ENCODE measurements around the gene CHD9. TPM values are rescaled to one million over a fixed set of nuclear protein-coding genes. Genes with fewer than 3 reads are reported as not detected.

The CHD9 gene
- total and polyA plus RNA-seq, 9 of the 15 experiments (the other 6 are each of a cell fraction or from before 2014, with no cell fraction given) = 29.0 to 69.3 (median 40.6) TPM

DNA sequence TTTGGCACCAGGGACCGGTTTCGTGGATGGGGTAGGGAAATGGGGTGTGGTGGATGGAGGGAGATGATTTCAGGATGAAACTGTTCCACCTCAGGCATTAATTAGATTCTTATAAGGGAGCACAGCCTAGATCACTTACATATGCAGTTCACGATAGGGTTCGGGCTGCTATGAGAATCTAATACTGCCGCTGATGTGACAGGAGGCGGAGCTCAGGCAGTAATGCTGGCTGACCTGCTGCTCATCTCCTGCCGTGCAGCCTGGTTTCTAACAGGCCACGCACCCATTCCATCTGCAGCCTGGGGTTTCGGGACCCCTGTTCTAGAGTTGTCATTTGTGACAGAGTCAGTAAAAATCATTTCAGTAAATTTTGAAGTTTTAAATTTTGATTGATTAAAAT, 99.7 kb downstream of the CHD9 start:
- Histone ChIP-seq H4K20me1 (replicated peaks; ENCODE audit: control insufficient read depth, insufficient read depth, low read length) (no peaks in the 10 kb centered on the region), H3K9me3 (replicated peaks; ENCODE audit: control insufficient read depth, insufficient read depth, low read depth, low read length) (no peaks in the 10 kb centered on the region; the same call in 1 of the 2 replicates), H3K36me3 (ENCODE audit: control insufficient read depth, insufficient read depth, low read length) (peaks cover 25% of the 10 kb centered on the region), H3K4me3 (no peak overlapping the region), H2AFZ (ENCODE audit: low read depth, low read length) (no peak overlapping the region), H3K4me2 (ENCODE audit: insufficient read depth, low read length) (no peak overlapping the region), H3K27ac (ENCODE audit: extremely low read depth, low read depth, low read length) (no peak overlapping the region), H3K9me1 (ENCODE audit: control insufficient read depth, insufficient read depth, low read length) (no peaks in the 10 kb centered on the region), H3K9ac (ENCODE audit: insufficient read depth in 1 of 2, low read depth in 2 of 2, low read length in 2 of 2) (peak overlapping the region in 1 of 2 experiments; percentile 65; a peak in 1 of 4 replicates), H3K27me3 (ENCODE audit: control insufficient read depth in 2 of 2, insufficient read depth in 2 of 2, low read length in 2 of 2) (no peaks in the 10 kb centered on the region), H3K4me1 (replicated peaks in 1 of 2; ENCODE audit: control insufficient read depth in 2 of 2, insufficient read depth in 2 of 2, low read length in 2 of 2) (no peaks in the 10 kb centered on the region), H3K79me2 (ENCODE audit: control insufficient read depth, insufficient read depth, low read length) (peaks cover 64% of the 10 kb centered on the region)
- POLR2A ChIA-PET = interaction anchor here (0.6 to 1.5 kb wide), 3 partner anchors 10 to 113 kb away, joined by 3 to 7 read pairs (median 3); no protein-coding TSS in a partner anchor
- FAIRE-seq = no peak
- intact Hi-C loops (cut with micrococcal nuclease) (no loop called here), in situ Hi-C loops (cut with MboI) (no loop called here)
- CTCF ChIA-PET (ENCODE audit: low intra/inter-chr PET ratio) = no interaction called here
- DNase-seq (ENCODE audit: extremely low read depth in 1 of 4, low spot score in 3 of 4) = no peak
- BruUV-seq (replicated peaks) = no TSS peak
- WGBS (ENCODE audit: insufficient coverage, low coverage, missing lambda C conversion rate) = 84% methylated on average over 9 of the region's 9 CpGs
- TF ChIP-seq, protein P1, sequence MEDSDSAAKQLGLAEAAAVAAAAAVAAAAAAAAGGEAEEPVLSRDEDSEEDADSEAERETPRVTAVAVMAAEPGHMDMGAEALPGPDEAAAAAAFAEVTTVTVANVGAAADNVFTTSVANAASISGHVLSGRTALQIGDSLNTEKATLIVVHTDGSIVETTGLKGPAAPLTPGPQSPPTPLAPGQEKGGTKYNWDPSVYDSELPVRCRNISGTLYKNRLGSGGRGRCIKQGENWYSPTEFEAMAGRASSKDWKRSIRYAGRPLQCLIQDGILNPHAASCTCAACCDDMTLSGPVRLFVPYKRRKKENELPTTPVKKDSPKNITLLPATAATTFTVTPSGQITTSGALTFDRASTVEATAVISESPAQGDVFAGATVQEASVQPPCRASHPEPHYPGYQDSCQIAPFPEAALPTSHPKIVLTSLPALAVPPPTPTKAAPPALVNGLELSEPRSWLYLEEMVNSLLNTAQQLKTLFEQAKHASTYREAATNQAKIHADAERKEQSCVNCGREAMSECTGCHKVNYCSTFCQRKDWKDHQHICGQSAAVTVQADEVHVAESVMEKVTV (CRISPR knock-in tag; IDR thresholded peaks at IDR 0.05) = no peak
- TF ChIP-seq ZBTB17 (CRISPR knock-in tag; IDR thresholded peaks at IDR 0.05) (no peak), HMG20A (CRISPR knock-in tag; conservative IDR thresholded peaks at IDR 0.05) (no peak)
- no peak for ATAC-seq

DNA sequence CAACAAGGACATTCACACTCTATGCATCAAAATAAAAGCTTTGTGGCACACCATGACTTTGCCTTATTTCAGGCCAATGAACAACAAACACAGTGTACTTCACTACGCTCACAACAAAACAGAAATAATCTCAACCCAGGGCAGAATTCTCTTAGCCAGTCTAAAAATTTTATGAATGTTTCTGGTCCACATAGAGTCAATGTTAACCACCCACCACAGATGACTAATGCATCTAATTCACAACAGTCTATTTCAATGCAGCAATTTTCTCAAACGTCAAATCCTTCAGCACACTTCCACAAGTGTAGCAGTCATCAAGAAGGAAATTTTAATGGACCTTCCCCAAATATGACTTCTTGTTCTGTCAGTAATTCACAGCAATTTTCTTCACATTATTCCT, 101.7 kb downstream of the CHD9 start:
- in situ Hi-C loops (cut with MboI) (no loop called here), intact Hi-C loops (cut with micrococcal nuclease) (no loop called here)
- CTCF ChIA-PET (ENCODE audit: low intra/inter-chr PET ratio) = no interaction called here
- Histone ChIP-seq H3K9ac (ENCODE audit: insufficient read depth in 1 of 2, low read depth in 2 of 2, low read length in 2 of 2) (no peak overlapping the region), H3K4me3 (no peak overlapping the region), H3K27me3 (ENCODE audit: control insufficient read depth in 2 of 2, insufficient read depth in 2 of 2, low read length in 2 of 2) (no peaks in the 10 kb centered on the region), H3K36me3 (ENCODE audit: control insufficient read depth, insufficient read depth, low read length) (peaks cover 29% of the 10 kb centered on the region), H3K79me2 (ENCODE audit: control insufficient read depth, insufficient read depth, low read length) (peaks cover 63% of the 10 kb centered on the region), H3K27ac (ENCODE audit: extremely low read depth, low read depth, low read length) (no peak overlapping the region), H2AFZ (ENCODE audit: low read depth, low read length) (no peak overlapping the region), H3K9me1 (ENCODE audit: control insufficient read depth, insufficient read depth, low read length) (no peaks in the 10 kb centered on the region), H3K4me1 (replicated peaks in 1 of 2; ENCODE audit: control insufficient read depth in 2 of 2, insufficient read depth in 2 of 2, low read length in 2 of 2) (no peaks in the 10 kb centered on the region), H3K9me3 (replicated peaks; ENCODE audit: control insufficient read depth, insufficient read depth, low read depth, low read length) (no peaks in the 10 kb centered on the region), H4K20me1 (replicated peaks; ENCODE audit: control insufficient read depth, insufficient read depth, low read length) (no peaks in the 10 kb centered on the region), H3K4me2 (ENCODE audit: insufficient read depth, low read length) (no peak overlapping the region)
- no peak for DNase-seq (ENCODE audit: extremely low read depth in 1 of 4, low spot score in 3 of 4)
- no peak for ATAC-seq
- POLR2A ChIA-PET = no interaction called here
- FAIRE-seq = no peak
- no TSS peak for BruUV-seq (replicated peaks)
- WGBS (ENCODE audit: insufficient coverage, low coverage, missing lambda C conversion rate) = 78% methylated on average over 2 of the region's 2 CpGs
- TF ChIP-seq RBM17 (IDR thresholded peaks at IDR 0.05; ENCODE audit: borderline replicate concordance, low read depth, low read length) = no peak
- TF ChIP-seq, protein P2, sequence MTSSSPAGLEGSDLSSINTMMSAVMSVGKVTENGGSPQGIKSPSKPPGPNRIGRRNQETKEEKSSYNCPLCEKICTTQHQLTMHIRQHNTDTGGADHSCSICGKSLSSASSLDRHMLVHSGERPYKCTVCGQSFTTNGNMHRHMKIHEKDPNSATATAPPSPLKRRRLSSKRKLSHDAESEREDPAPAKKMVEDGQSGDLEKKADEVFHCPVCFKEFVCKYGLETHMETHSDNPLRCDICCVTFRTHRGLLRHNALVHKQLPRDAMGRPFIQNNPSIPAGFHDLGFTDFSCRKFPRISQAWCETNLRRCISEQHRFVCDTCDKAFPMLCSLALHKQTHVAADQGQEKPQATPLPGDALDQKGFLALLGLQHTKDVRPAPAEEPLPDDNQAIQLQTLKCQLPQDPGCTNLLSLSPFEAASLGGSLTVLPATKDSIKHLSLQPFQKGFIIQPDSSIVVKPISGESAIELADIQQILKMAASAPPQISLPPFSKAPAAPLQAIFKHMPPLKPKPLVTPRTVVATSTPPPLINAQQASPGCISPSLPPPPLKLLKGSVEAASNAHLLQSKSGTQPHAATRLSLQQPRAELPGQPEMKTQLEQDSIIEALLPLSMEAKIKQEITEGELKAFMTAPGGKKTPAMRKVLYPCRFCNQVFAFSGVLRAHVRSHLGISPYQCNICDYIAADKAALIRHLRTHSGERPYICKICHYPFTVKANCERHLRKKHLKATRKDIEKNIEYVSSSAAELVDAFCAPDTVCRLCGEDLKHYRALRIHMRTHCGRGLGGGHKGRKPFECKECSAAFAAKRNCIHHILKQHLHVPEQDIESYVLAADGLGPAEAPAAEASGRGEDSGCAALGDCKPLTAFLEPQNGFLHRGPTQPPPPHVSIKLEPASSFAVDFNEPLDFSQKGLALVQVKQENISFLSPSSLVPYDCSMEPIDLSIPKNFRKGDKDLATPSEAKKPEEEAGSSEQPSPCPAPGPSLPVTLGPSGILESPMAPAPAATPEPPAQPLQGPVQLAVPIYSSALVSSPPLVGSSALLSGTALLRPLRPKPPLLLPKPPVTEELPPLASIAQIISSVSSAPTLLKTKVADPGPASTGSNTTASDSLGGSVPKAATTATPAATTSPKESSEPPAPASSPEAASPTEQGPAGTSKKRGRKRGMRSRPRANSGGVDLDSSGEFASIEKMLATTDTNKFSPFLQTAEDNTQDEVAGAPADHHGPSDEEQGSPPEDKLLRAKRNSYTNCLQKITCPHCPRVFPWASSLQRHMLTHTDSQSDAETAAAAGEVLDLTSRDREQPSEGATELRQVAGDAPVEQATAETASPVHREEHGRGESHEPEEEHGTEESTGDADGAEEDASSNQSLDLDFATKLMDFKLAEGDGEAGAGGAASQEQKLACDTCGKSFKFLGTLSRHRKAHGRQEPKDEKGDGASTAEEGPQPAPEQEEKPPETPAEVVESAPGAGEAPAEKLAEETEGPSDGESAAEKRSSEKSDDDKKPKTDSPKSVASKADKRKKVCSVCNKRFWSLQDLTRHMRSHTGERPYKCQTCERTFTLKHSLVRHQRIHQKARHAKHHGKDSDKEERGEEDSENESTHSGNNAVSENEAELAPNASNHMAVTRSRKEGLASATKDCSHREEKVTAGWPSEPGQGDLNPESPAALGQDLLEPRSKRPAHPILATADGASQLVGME (CRISPR knock-in tag; IDR thresholded peaks at IDR 0.05) = no peak
